ENCODE data around the gene VWCE. TPM values are rescaled to one million over a fixed set of nuclear protein-coding genes. Genes with fewer than 3 reads are reported as not detected.

VWCE gene
- total and polyA plus RNA-seq, 10 of the 15 experiments (the other 5 are each of a cell fraction or from before 2014, with no cell fraction given) = 0.10 to 4.9 (median 2.4) TPM

GRCh38 chr11:61297746-61298145, 2.6 kb upstream of the VWCE start (continued):
- no peak for TF ChIP-seq SMC3 (IDR thresholded peaks at IDR 0.05; ENCODE audit: borderline replicate concordance, low read length)
- no peak for TF ChIP-seq NR2C2 (IDR thresholded peaks at IDR 0.05; ENCODE audit: borderline replicate concordance, control insufficient read depth, insufficient read length, low read depth)
- no peak for TF ChIP-seq EZH2 (IDR thresholded peaks at IDR 0.05; ENCODE audit: borderline replicate concordance, control insufficient read depth, low read depth, low read length)
- no peak for TF ChIP-seq SREBF1 (IDR thresholded peaks at IDR 0.05; ENCODE audit: low read length)
- no peak for TF ChIP-seq ELK1 (IDR thresholded peaks at IDR 0.05; ENCODE audit: low read depth, low read length)
- TF ChIP-seq SMAD1 (IDR thresholded peaks at IDR 0.05; ENCODE audit: low read depth, partially characterized antibody) = no peak
- no peak for TF ChIP-seq ZBTB11 (CRISPR knock-in tag; IDR thresholded peaks at IDR 0.05)
- TF ChIP-seq, protein P1, sequence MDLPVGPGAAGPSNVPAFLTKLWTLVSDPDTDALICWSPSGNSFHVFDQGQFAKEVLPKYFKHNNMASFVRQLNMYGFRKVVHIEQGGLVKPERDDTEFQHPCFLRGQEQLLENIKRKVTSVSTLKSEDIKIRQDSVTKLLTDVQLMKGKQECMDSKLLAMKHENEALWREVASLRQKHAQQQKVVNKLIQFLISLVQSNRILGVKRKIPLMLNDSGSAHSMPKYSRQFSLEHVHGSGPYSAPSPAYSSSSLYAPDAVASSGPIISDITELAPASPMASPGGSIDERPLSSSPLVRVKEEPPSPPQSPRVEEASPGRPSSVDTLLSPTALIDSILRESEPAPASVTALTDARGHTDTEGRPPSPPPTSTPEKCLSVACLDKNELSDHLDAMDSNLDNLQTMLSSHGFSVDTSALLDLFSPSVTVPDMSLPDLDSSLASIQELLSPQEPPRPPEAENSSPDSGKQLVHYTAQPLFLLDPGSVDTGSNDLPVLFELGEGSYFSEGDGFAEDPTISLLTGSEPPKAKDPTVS (IDR thresholded peaks at IDR 0.05; ENCODE audit: low read depth, low read length) = no peak
- TF ChIP-seq, protein P2, sequence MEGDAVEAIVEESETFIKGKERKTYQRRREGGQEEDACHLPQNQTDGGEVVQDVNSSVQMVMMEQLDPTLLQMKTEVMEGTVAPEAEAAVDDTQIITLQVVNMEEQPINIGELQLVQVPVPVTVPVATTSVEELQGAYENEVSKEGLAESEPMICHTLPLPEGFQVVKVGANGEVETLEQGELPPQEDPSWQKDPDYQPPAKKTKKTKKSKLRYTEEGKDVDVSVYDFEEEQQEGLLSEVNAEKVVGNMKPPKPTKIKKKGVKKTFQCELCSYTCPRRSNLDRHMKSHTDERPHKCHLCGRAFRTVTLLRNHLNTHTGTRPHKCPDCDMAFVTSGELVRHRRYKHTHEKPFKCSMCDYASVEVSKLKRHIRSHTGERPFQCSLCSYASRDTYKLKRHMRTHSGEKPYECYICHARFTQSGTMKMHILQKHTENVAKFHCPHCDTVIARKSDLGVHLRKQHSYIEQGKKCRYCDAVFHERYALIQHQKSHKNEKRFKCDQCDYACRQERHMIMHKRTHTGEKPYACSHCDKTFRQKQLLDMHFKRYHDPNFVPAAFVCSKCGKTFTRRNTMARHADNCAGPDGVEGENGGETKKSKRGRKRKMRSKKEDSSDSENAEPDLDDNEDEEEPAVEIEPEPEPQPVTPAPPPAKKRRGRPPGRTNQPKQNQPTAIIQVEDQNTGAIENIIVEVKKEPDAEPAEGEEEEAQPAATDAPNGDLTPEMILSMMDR (IDR thresholded peaks at IDR 0.05 in 2 of 3, conservative IDR thresholded peaks at IDR 0.05 in 1 of 3; ENCODE audit: control insufficient read depth in 2 of 3, extremely low read depth in 1 of 3, insufficient read depth in 1 of 3, low read depth in 3 of 3, low read length in 3 of 3) = no peak
- no peak for TF ChIP-seq SUPT20H (IDR thresholded peaks at IDR 0.05; ENCODE audit: borderline replicate concordance, control insufficient read depth, low read depth, low read length)
- TF ChIP-seq RFX5 (IDR thresholded peaks at IDR 0.05; ENCODE audit: low read depth, low read length) = no peak
- TF ChIP-seq GABPA (IDR thresholded peaks at IDR 0.05; ENCODE audit: low read depth) = no peak
- TF ChIP-seq RB1 (IDR thresholded peaks at IDR 0.05; ENCODE audit: borderline replicate concordance) = no peak
- peak; percentile 54; the same call in 1 of the 2 replicates for TF ChIP-seq NFIC (IDR thresholded peaks at IDR 0.05; ENCODE audit: low read depth, low read length)
